ENCODE data around the gene ZNF750.

DNA sequence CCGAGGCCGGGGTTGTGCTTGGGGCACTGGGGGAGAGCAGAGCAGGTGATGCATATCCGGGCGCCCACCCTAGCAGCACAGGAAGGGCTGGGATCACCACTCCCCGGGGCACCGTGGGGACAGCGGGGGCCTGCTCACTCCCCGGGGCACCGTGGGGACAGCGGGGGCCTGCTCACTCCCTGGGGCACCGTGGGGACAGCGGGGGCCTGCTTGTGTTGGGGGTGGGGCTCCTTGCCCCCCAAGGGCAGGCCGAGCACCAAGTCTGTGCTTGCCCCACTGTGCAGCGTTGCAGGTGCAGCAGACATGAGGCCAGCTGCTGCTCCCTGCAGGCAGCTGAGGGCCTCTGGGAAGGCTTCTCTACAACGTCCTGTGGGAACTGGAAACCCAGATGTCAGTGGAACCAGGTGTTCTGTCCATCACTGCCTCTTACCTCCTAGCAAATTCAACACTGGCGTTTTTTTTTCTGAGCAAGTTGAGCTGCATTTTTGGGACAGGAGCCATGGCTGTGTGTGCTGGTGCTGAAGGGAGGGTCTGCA is 25.0 kb upstream of the ZNF750 start:
- TF ChIP-seq, protein P1, sequence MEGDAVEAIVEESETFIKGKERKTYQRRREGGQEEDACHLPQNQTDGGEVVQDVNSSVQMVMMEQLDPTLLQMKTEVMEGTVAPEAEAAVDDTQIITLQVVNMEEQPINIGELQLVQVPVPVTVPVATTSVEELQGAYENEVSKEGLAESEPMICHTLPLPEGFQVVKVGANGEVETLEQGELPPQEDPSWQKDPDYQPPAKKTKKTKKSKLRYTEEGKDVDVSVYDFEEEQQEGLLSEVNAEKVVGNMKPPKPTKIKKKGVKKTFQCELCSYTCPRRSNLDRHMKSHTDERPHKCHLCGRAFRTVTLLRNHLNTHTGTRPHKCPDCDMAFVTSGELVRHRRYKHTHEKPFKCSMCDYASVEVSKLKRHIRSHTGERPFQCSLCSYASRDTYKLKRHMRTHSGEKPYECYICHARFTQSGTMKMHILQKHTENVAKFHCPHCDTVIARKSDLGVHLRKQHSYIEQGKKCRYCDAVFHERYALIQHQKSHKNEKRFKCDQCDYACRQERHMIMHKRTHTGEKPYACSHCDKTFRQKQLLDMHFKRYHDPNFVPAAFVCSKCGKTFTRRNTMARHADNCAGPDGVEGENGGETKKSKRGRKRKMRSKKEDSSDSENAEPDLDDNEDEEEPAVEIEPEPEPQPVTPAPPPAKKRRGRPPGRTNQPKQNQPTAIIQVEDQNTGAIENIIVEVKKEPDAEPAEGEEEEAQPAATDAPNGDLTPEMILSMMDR (optimal IDR thresholded peaks at IDR 0.05 in 1 of 3, IDR thresholded peaks at IDR 0.05 in 1 of 3, conservative IDR thresholded peaks at IDR 0.05 in 1 of 3; ENCODE audit: extremely low read depth in 1 of 3, insufficient read depth in 2 of 3, low read length in 3 of 3): peak in 1 of 3 experiments; percentile 14
- no peak for TF ChIP-seq EZH2 (IDR thresholded peaks at IDR 0.05; ENCODE audit: low read length)

Data from keratinocyte (primary cell).